Measurements from ENCODE around the gene NFYC.
A peak's percentile ranks its signal among the peaks of the same experiment; 100 is the strongest.

Gene NFYC

GRCh38 chr1:40679165-40679953 lies 12.1 kb upstream of the NFYC start:
- DNase-seq (ENCODE audit: low read depth), result no peak
- H3K4me3 ChIP-seq (ENCODE audit: control insufficient read depth, low read depth, low read length), result no peak overlapping the region
- TF ChIP-seq, protein P1, sequence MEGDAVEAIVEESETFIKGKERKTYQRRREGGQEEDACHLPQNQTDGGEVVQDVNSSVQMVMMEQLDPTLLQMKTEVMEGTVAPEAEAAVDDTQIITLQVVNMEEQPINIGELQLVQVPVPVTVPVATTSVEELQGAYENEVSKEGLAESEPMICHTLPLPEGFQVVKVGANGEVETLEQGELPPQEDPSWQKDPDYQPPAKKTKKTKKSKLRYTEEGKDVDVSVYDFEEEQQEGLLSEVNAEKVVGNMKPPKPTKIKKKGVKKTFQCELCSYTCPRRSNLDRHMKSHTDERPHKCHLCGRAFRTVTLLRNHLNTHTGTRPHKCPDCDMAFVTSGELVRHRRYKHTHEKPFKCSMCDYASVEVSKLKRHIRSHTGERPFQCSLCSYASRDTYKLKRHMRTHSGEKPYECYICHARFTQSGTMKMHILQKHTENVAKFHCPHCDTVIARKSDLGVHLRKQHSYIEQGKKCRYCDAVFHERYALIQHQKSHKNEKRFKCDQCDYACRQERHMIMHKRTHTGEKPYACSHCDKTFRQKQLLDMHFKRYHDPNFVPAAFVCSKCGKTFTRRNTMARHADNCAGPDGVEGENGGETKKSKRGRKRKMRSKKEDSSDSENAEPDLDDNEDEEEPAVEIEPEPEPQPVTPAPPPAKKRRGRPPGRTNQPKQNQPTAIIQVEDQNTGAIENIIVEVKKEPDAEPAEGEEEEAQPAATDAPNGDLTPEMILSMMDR (conservative IDR thresholded peaks at IDR 0.05; ENCODE audit: control insufficient read depth, insufficient read depth, low read depth, low read length), result no peak

GRCh38 chr1:40684669-40685068 lies 6.8 kb upstream of the NFYC start:
- no peak for DNase-seq (ENCODE audit: low read depth)
- H3K4me3 ChIP-seq (ENCODE audit: control insufficient read depth, low read depth, low read length), result no peak overlapping the region
- TF ChIP-seq, protein P1 (conservative IDR thresholded peaks at IDR 0.05; ENCODE audit: control insufficient read depth, insufficient read depth, low read depth, low read length), result no peak

DNA sequence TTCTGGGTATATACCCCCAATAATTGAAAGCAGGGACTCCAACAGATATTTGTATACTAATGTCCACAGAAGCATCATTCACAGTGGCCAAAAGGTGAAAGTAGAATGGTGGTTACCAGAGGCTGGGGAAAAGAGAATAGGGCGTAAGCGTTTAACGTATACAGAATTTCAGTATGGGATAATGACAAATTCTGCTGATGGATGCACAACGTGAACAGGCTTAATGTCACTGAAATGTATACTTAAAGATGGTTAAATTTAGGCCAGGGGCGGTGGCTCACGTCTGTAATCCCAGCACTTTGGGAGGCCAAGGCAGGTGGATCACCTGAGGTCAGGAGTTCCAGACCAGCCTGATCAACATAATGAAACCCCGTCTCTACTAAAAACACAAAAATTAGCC lies 4.4 kb upstream of the NFYC start:
- no peak for DNase-seq (ENCODE audit: low read depth)
- no peak overlapping the region for H3K4me3 ChIP-seq (ENCODE audit: control insufficient read depth, low read depth, low read length)
- TF ChIP-seq, protein P1 (conservative IDR thresholded peaks at IDR 0.05; ENCODE audit: control insufficient read depth, insufficient read depth, low read depth, low read length), result no peak

- no peak overlapping the region for H3K4me3 ChIP-seq (ENCODE audit: control insufficient read depth, low read depth, low read length)
- TF ChIP-seq, protein P1 (conservative IDR thresholded peaks at IDR 0.05; ENCODE audit: control insufficient read depth, insufficient read depth, low read depth, low read length), result no peak
- DNase-seq (ENCODE audit: low read depth), result no peak
Observed at GRCh38 chr1:40687661-40688060, 3.8 kb upstream of the NFYC start.

DNA sequence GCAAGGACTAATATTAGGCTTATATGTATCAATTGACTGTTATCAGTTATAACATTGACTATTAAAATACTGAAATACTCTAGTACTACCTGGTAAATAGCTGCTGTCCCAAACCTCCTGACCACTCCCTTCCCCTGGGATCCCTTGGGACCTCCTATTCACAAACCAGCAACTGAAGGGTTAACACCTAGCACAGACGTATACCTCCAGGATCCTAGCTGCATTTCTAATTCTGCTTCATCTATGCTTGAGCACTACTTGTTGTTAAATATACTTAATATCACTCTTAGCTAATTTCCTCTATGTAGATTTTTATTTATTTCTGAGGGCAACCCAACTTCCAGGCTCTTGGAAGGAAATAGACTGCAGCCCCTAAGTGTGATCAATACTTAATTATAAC lies 1.8 kb upstream of the NFYC start:
- no peak overlapping the region for H3K4me3 ChIP-seq (ENCODE audit: control insufficient read depth, low read depth, low read length)
- DNase-seq (ENCODE audit: low read depth), result no peak
- TF ChIP-seq, protein P1 (conservative IDR thresholded peaks at IDR 0.05; ENCODE audit: control insufficient read depth, insufficient read depth, low read depth, low read length), result no peak

- TF ChIP-seq, protein P1 (conservative IDR thresholded peaks at IDR 0.05; ENCODE audit: control insufficient read depth, insufficient read depth, low read depth, low read length), result no peak
- DNase-seq (ENCODE audit: low read depth), result no peak
Observed at GRCh38 chr1:40690771-40691537, 550 bp upstream of the NFYC start.

More at GRCh38 chr1:40690771-40691537, 550 bp upstream of the NFYC start:
- peak overlapping the region; percentile 71 for H3K4me3 ChIP-seq (ENCODE audit: control insufficient read depth, low read depth, low read length)

Measured in fibroblast of mammary gland (primary cell).